LHCN-M2 (cell line): ENCODE measurements around the gene TAGLN. TPM values are rescaled to one million over a fixed set of nuclear protein-coding genes. Genes with fewer than 3 reads are reported as not detected.
A peak's percentile ranks its signal among the peaks of the same experiment; 100 is the strongest.

Source experiments
- DNase-seq: peaks from one replicate; pipeline ENCODE4 v3.0.0-alpha.2; 2012; ENCODE audit warnings: low read depth
- polyA plus RNA-seq: library from polyadenylated mRNA; unstranded; fragments of >200 nt; gene quantifications from one replicate; pipeline ENCODE4 v1.2.1, GENCODE V29; 2012; ENCODE audit warnings: missing spikeins
- total RNA-seq: library from RNA; depleted of rRNA; stranded (reverse); fragments of >200 nt; gene quantifications from 2 replicates; pipeline ENCODE4 v1.2.3, GENCODE V29; 2014; rRNA removed

The TAGLN gene
- total RNA-seq: 486 and 622 TPM in 2 replicates
- 2,460 TPM for polyA plus RNA-seq

GRCh38 chr11:117199053-117199915 lies at the start of gene TAGLN:
Gene TAGLN, plus strand, starts transcription at chr11:117199370. Its CDS starts 3,644 bp downstream, at chr11:117203014.
- peak; percentile 86 for DNase-seq

GRCh38 chr11:117152066-117152465 lies 47.1 kb upstream of the TAGLN start:
- no peak for DNase-seq

GRCh38 chr11:117154468-117154867 lies 44.7 kb upstream of the TAGLN start:
- no peak for DNase-seq

- no peak for DNase-seq
Observed at GRCh38 chr11:117157507-117157906, 41.7 kb upstream of the TAGLN start.

- DNase-seq: no peak
Observed at GRCh38 chr11:117159892-117160291, 39.3 kb upstream of the TAGLN start.

GRCh38 chr11:117160826-117161225 lies 38.3 kb upstream of the TAGLN start:
- DNase-seq: no peak

- no peak for DNase-seq
Observed at GRCh38 chr11:117166491-117166890, 32.7 kb upstream of the TAGLN start.

- DNase-seq: no peak
Observed at GRCh38 chr11:117169736-117170135, 29.4 kb upstream of the TAGLN start.

GRCh38 chr11:117170210-117170609 lies 29.0 kb upstream of the TAGLN start:
- no peak for DNase-seq

GRCh38 chr11:117171007-117171403 lies 28.2 kb upstream of the TAGLN start:
- DNase-seq: no peak

GRCh38 chr11:117171404-117172061 lies 27.6 kb upstream of the TAGLN start:
- DNase-seq: no peak

- no peak for DNase-seq
Observed at GRCh38 chr11:117172724-117173421, 26.3 kb upstream of the TAGLN start.

- no peak for DNase-seq
Observed at GRCh38 chr11:117175104-117175503, 24.1 kb upstream of the TAGLN start.

GRCh38 chr11:117175781-117176180 lies 23.4 kb upstream of the TAGLN start:
- DNase-seq: no peak

- no peak for DNase-seq
Observed at GRCh38 chr11:117176186-117176585, 23.0 kb upstream of the TAGLN start.

- no peak for DNase-seq
Observed at GRCh38 chr11:117177534-117178209, 21.5 kb upstream of the TAGLN start.

GRCh38 chr11:117178210-117179034 lies 20.7 kb upstream of the TAGLN start, which contains the start of gene SIDT2:
Gene SIDT2, plus strand, starts transcription at chr11:117178743. Its CDS starts 521 bp downstream, at chr11:117179264.
- DNase-seq: peak; percentile 90

GRCh38 chr11:117179048-117179999 lies 19.8 kb upstream of the TAGLN start:
- DNase-seq: peak; percentile 70

GRCh38 chr11:117180020-117180419 lies 19.1 kb upstream of the TAGLN start:
- DNase-seq: no peak
